Hepatocyte (in vitro differentiated cells): Measurements from ENCODE around the gene TSGA10IP. TPM values are rescaled to one million over a fixed set of nuclear protein-coding genes. Genes with fewer than 3 reads are reported as not detected.

Experiments
- DNase-seq: peaks from one replicate; pipeline ENCODE4 v3.0.0-alpha.2; 2016; ENCODE audit warnings: low spot score
- H2AFZ ChIP-seq: fragments of 200-600 bp; sonication (generic); 2 replicates; pipeline ENCODE4 v1.6.0; 2016; ENCODE audit warnings: antibody characterized with exemption, mild to moderate bottlenecking
- H3K27ac ChIP-seq: fragments of 200-600 bp; sonication (generic); 2 replicates; pipeline ENCODE4 v1.5.1; 2016; ENCODE audit warnings: mild to moderate bottlenecking
- H3K27me3 ChIP-seq: fragments of 200-600 bp; sonication (generic); 2 replicates; pipeline ENCODE4 v1.6.1; 2016
- H3K36me3 ChIP-seq: fragments of 200-600 bp; sonication (generic); replicated peaks from 2 replicates; pipeline ENCODE4 v1.5.1; 2016; ENCODE audit warnings: low read depth; ENCODE audit not compliant: insufficient read depth
- H3K4me1 ChIP-seq: fragments of 200-600 bp; sonication (generic); 2 replicates; pipeline ENCODE4 v1.5.1; 2016; ENCODE audit warnings: mild to moderate bottlenecking, moderate library complexity; ENCODE audit not compliant: insufficient read depth
- H3K4me2 ChIP-seq: fragments of 200-600 bp; sonication (generic); 2 replicates; pipeline ENCODE4 v1.6.0; 2016
- H3K4me3 ChIP-seq: fragments of 200-600 bp; sonication (generic); 2 replicates; pipeline ENCODE4 v1.5.1; 2016; ENCODE audit warnings: mild to moderate bottlenecking
- H3K79me2 ChIP-seq: fragments of 200-600 bp; sonication (generic); 2 replicates; pipeline ENCODE4 v1.6.0; 2017; ENCODE audit warnings: mild to moderate bottlenecking
- H3K9me2 ChIP-seq: fragments of 200-600 bp; sonication (generic); replicated peaks from 2 replicates; pipeline ENCODE4 v1.6.0; 2017; ENCODE audit warnings: mild to moderate bottlenecking; ENCODE audit not compliant: insufficient read depth
- H3K9me3 ChIP-seq: fragments of 200-600 bp; sonication (generic); 2 replicates; pipeline ENCODE4 v1.5.1; 2016; ENCODE audit warnings: low read depth, mild to moderate bottlenecking
- H4K20me1 ChIP-seq: fragments of 200-600 bp; sonication (generic); 2 replicates; pipeline ENCODE4 v1.6.0; 2016; ENCODE audit warnings: mild to moderate bottlenecking; ENCODE audit not compliant: insufficient read depth, poor library complexity, severe bottlenecking
- CTCF ChIP-seq: fragments of 200-600 bp; sonication (generic); IDR thresholded peaks from 2 replicates; pipeline ENCODE4 v1.5.1; 2016; ENCODE audit warnings: antibody characterized with exemption, mild to moderate bottlenecking; ENCODE audit not compliant: poor library complexity
- EZH2 ChIP-seq: fragments of 200-600 bp; sonication (generic); IDR thresholded peaks from 2 replicates; pipeline ENCODE4 v1.6.1; 2016; ENCODE audit warnings: antibody characterized with exemption, mild to moderate bottlenecking, borderline replicate concordance
- EZH2phosphoT487 ChIP-seq: fragments of 200-600 bp; sonication (generic); IDR thresholded peaks from one replicate; pipeline ENCODE4 v1.6.1; 2018; ENCODE audit warnings: antibody characterized with exemption, mild to moderate bottlenecking, low read depth, moderate library complexity; ENCODE audit not compliant: unreplicated experiment, severe bottlenecking
- WGBS: methylation state at CpG from one replicate; pipeline ENCODE4 v1.1.6; 2016; ENCODE audit warnings: low lambda C conversion rate; ENCODE audit errors: missing lambda C conversion rate; 5-methylcytosine and 5-hydroxymethylcytosine counted together
- polyA plus RNA-seq: library from polyadenylated mRNA; unstranded; fragments of >200 nt; fragmentation: Nextera tagmentation; extraction: Ambion mirVana; gene quantifications from 2 replicates; pipeline ENCODE4 v1.2.1, GENCODE V29; 2016
- total RNA-seq: library from RNA; depleted of rRNA; stranded (reverse); fragments of >200 nt; gene quantifications from 2 replicates; pipeline ENCODE4 v1.2.3, GENCODE V29; 2014

TSGA10IP gene
- total and polyA plus RNA-seq, 2 experiments from 2014 or later = not detected

- no peak for TF ChIP-seq CTCF
- TF ChIP-seq EZH2 = no peak
- TF ChIP-seq EZH2phosphoT487 = no peak
- no peak overlapping the region for H3K4me2 ChIP-seq
Observed at GRCh38 chr11:65934014-65934413, 11.3 kb upstream of the TSGA10IP start.

GRCh38 chr11:65937766-65938165 is 7.5 kb upstream of the TSGA10IP start:
- DNase-seq = no peak
- Histone ChIP-seq H3K9me2 (no peaks in the 10 kb centered on the region), H2AFZ (no peak overlapping the region), H3K36me3 (no peaks in the 10 kb centered on the region), H3K27me3 (peaks cover 9% of the 10 kb centered on the region), H3K9me3 (no peaks in the 10 kb centered on the region), H3K4me1 (no peaks in the 10 kb centered on the region), H3K79me2 (no peaks in the 10 kb centered on the region), H4K20me1 (no peaks in the 10 kb centered on the region), H3K27ac (no peak overlapping the region), H3K4me3 (no peak overlapping the region), H3K4me2 (no peak overlapping the region)
- WGBS = 53% methylated on average over 4 of the region's 4 CpGs
- TF ChIP-seq CTCF = no peak
- TF ChIP-seq EZH2phosphoT487 = no peak
- no peak for TF ChIP-seq EZH2

More at GRCh38 chr11:65934014-65934413, 11.3 kb upstream of the TSGA10IP start:
- Histone ChIP-seq H3K9me3 (no peaks in the 10 kb centered on the region), H3K4me1 (no peaks in the 10 kb centered on the region), H3K79me2 (no peaks in the 10 kb centered on the region), H3K27me3 (peaks cover 9% of the 10 kb centered on the region), H3K9me2 (no peaks in the 10 kb centered on the region), H4K20me1 (no peaks in the 10 kb centered on the region), H3K36me3 (no peaks in the 10 kb centered on the region), H3K27ac (no peak overlapping the region), H3K4me3 (no peak overlapping the region), H2AFZ (no peak overlapping the region)
- 61% methylated on average over 4 of the region's 4 CpGs for WGBS
- DNase-seq = no peak

DNA sequence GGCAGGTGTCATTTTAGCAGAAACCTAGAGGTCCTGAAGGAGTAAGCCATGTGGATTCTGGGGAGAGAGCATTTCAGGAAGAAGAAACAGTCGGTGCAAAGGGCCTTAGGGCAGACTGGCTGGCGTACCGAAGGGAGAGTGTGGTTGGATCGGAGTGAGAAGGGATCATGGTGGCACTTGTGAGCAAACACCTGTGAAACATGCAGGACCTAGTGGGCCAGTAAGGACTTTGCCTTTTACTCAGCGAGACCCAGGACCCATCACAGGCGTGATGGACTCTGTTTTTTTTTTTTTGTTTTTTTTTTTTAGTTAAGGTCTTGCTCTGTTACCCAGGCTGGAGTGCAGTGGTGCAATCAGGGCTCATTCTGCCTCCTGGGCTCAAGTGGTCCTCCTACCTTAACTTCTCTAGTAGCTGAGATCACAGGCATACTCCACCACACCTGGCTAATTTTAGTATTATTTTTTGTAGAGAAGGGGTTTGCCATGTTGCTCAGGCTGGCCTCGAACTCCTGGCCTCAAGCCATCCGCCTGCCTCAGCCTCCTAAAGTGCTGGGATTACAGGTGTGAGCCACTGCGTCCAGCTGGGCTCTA is 3.5 kb upstream of the TSGA10IP start:
- TF ChIP-seq EZH2phosphoT487 = no peak
- no peak for TF ChIP-seq EZH2
- no peak for TF ChIP-seq CTCF
- H3K27me3 ChIP-seq = peaks cover 9% of the 10 kb centered on the region
- no peaks in the 10 kb centered on the region for H3K9me3 ChIP-seq
- no peak for DNase-seq
- no peak overlapping the region for H3K27ac ChIP-seq
- WGBS = 79% methylated on average over 9 of the region's 9 CpGs
- H4K20me1 ChIP-seq = no peaks in the 10 kb centered on the region
- no peaks in the 10 kb centered on the region for H3K79me2 ChIP-seq
- no peak overlapping the region for H3K4me3 ChIP-seq
- no peak overlapping the region for H3K4me2 ChIP-seq
- H3K36me3 ChIP-seq = no peaks in the 10 kb centered on the region
- H2AFZ ChIP-seq = no peak overlapping the region
- no peaks in the 10 kb centered on the region for H3K4me1 ChIP-seq
- no peaks in the 10 kb centered on the region for H3K9me2 ChIP-seq

GRCh38 chr11:65942531-65942930 is 2.7 kb upstream of the TSGA10IP start:
- H3K9me2 ChIP-seq = no peaks in the 10 kb centered on the region
- no peaks in the 10 kb centered on the region for H3K9me3 ChIP-seq
- H2AFZ ChIP-seq = no peak overlapping the region
- H3K27me3 ChIP-seq = peaks cover 6% of the 10 kb centered on the region
- H3K36me3 ChIP-seq = no peaks in the 10 kb centered on the region
- TF ChIP-seq CTCF (no peak), EZH2 (no peak), EZH2phosphoT487 (no peak)
- no peaks in the 10 kb centered on the region for H4K20me1 ChIP-seq
- no peaks in the 10 kb centered on the region for H3K4me1 ChIP-seq
- no peaks in the 10 kb centered on the region for H3K79me2 ChIP-seq
- H3K27ac ChIP-seq = no peak overlapping the region
- WGBS = 79% methylated on average over 7 of the region's 7 CpGs
- no peak overlapping the region for H3K4me2 ChIP-seq
- H3K4me3 ChIP-seq = no peak overlapping the region
- DNase-seq = no peak
